Psoas muscle (tissue), 8 donors: ENCODE data around the gene ATP8A1. TPM values are rescaled to one million over a fixed set of nuclear protein-coding genes. Genes with fewer than 3 reads are reported as not detected.

Experiments used
- ATAC-seq, 4 donors: fragments of 200-7000 bp; cut with Tn5 transposase; one replicate each; pipeline ENCODE4 v1.9.1; 2020; ENCODE audit warnings: moderate library complexity in 3 of 4, mild to moderate bottlenecking in 2 of 4
- DNase-seq, 2 donors: peaks; one replicate each; pipeline ENCODE4 v3.0.0-alpha.2; 2020
- H3K27ac ChIP-seq: fragments of 200-600 bp; one replicate; pipeline ENCODE4 v1.8.0; 2022
- H3K27me3 ChIP-seq, 3 donors: fragments of 200-600 bp in 1 of 3; one replicate each; pipeline versions ENCODE4 v1.6.1 to v1.8.0; 2013 to 2022; ENCODE audit warnings: low read length in 2 of 3, mild to moderate bottlenecking in 2 of 3, moderate library complexity in 1 of 3; ENCODE audit not compliant: insufficient read depth in 3 of 3
- H3K36me3 ChIP-seq, 2 donors: fragments of 200-600 bp in 1 of 2; one replicate each; pipeline versions ENCODE4 v1.6.1 to v1.8.0; 2013 to 2022; ENCODE audit warnings: low read depth in 1 of 2, mild to moderate bottlenecking in 1 of 2, moderate library complexity in 1 of 2; ENCODE audit not compliant: insufficient read depth in 1 of 2
- H3K4me1 ChIP-seq: fragments of 200-600 bp; one replicate; pipeline ENCODE4 v1.8.0; 2022
- H3K4me3 ChIP-seq: fragments of 200-600 bp; one replicate; pipeline ENCODE4 v1.8.0; 2022; ENCODE audit warnings: mild to moderate bottlenecking
- H3K9me3 ChIP-seq: fragments of 200-600 bp; one replicate; pipeline ENCODE4 v1.8.0; 2022
- CTCF ChIP-seq: fragments of 200-600 bp; IDR thresholded peaks from one replicate; pipeline ENCODE4 v1.8.0; 2022; ENCODE audit warnings: antibody characterized with exemption
- WGBS, 3 donors: extraction: QIAGEN DNeasy Blood & Tissue Kit; methylation state at CpG; one replicate each; pipeline versions ENCODE4 v1.1.6 to v1.1.7; 2013; 5-methylcytosine and 5-hydroxymethylcytosine counted together
- intact Hi-C, 2 donors: fragments of 100-400 bp; cut with DNase I; formaldehyde crosslinking; loops; one replicate each; pipeline versions ENCODE4 v1.11.0 to v1.14.2; 2022
- polyA plus RNA-seq, 3 donors: library from polyadenylated mRNA; stranded (reverse); fragments of 200-250 nt; gene quantifications; one replicate each; pipeline ENCODE4 v1.2.3, GENCODE V29; 2013
- total RNA-seq, 4 donors: library from RNA; stranded (reverse); fragmentation: NEBNext Ultra II Directional in 2 of 4; extraction: Animal tissue kit (Norgen Biotek cat#: 25700) in 2 of 4; gene quantifications; one replicate each; pipeline versions ENCODE4 v1.2.1 to v1.2.4, GENCODE V29; 2021 to 2023
- donor health status: healthy with polysubstance abuse.
- donor health status: DM: no; HTN: no; CAD: no; lungs with moderate emphysema.
- donor health status: Bipolar disorder and iron deficiency.
- donor health status: healthy.
- donor health status: DM: yes; HTN: yes; CAD: no.
- donor health status: DM: no; HTN: no; CAD: no.
- donor health status: DM: no; HTN: no; CAD: no.
- donor health status: DM: yes; HTN: yes; CAD: no.

The ATP8A1 gene
- total and polyA plus RNA-seq, 7 donors: 2.2 to 26.5 (median 14.7) TPM

GRCh38 chr4:42627885-42628646 is 28.8 kb downstream of the ATP8A1 start:
- peak; percentile 89 to 98 (median 93) for ATAC-seq
- DNase-seq: peak; percentile 57 to 85
- H3K27ac ChIP-seq: peak overlapping the region; percentile 62
- no peaks in the 10 kb centered on the region for H3K27me3 ChIP-seq
- peaks cover 22% of the 10 kb centered on the region for H3K4me1 ChIP-seq
- WGBS, 3 donors: 9 to 21% (median 14%) methylated on average over 9 of the region's 9 CpGs
- H3K36me3 ChIP-seq: peaks cover 0 to 16% of the 10 kb centered on the region in 2 donors
- intact Hi-C loops: no loop called here
- H3K9me3 ChIP-seq: peaks cover 5% of the 10 kb centered on the region
- no peak overlapping the region for H3K4me3 ChIP-seq
- no peak for TF ChIP-seq CTCF

GRCh38 chr4:42626629-42627146 is 30.2 kb downstream of the ATP8A1 start:
- no peak for DNase-seq
- WGBS, 3 donors: 82 to 99% (median 93%) methylated on average over 4 of the region's 4 CpGs
- no peak overlapping the region for H3K4me3 ChIP-seq
- no peak for TF ChIP-seq CTCF
- H3K4me1 ChIP-seq: peaks cover 22% of the 10 kb centered on the region
- H3K27ac ChIP-seq: peak overlapping the region; percentile 62
- no peaks in the 10 kb centered on the region for H3K27me3 ChIP-seq
- intact Hi-C loops: no loop called here
- H3K36me3 ChIP-seq: peaks cover 0 to 16% of the 10 kb centered on the region in 2 donors
- H3K9me3 ChIP-seq: peaks cover 5% of the 10 kb centered on the region
- ATAC-seq: no peak

GRCh38 chr4:42625329-42625728 is 31.6 kb downstream of the ATP8A1 start:
- ATAC-seq: no peak
- Histone ChIP-seq H3K4me3 (no peak overlapping the region), H3K9me3 (peaks cover 5% of the 10 kb centered on the region), H3K27ac (no peak overlapping the region), H3K27me3 (no peaks in the 10 kb centered on the region), H3K4me1 (peaks cover 22% of the 10 kb centered on the region), H3K36me3 (peaks cover 0 to 16% of the 10 kb centered on the region in 2 donors)
- no peak for DNase-seq
- TF ChIP-seq CTCF: no peak
- 80 to 90% (median 83%) methylated on average over 4 of the region's 4 CpGs for WGBS, 3 donors
- intact Hi-C loops: no loop called here

GRCh38 chr4:42624551-42624950 is 32.4 kb downstream of the ATP8A1 start:
- Histone ChIP-seq H3K27me3 (no peaks in the 10 kb centered on the region), H3K4me3 (no peak overlapping the region), H3K36me3 (peaks cover 0 to 16% of the 10 kb centered on the region in 2 donors), H3K4me1 (peaks cover 22% of the 10 kb centered on the region), H3K27ac (no peak overlapping the region), H3K9me3 (peaks cover 5% of the 10 kb centered on the region)
- ATAC-seq (no peak), DNase-seq (no peak)
- WGBS, 3 donors: 88 to 92% (median 88%) methylated on average over 3 of the region's 3 CpGs
- intact Hi-C loops: no loop called here
- TF ChIP-seq CTCF: no peak
